Bone marrow (tissue), 2 donors: ENCODE measurements around the gene FBP1.

Experiments
- DNase-seq, 2 donors: peaks; one replicate each; lab custom pipeline; 2025; lab: John Stamatoyannopoulos, UW

FBP1 gene

DNA sequence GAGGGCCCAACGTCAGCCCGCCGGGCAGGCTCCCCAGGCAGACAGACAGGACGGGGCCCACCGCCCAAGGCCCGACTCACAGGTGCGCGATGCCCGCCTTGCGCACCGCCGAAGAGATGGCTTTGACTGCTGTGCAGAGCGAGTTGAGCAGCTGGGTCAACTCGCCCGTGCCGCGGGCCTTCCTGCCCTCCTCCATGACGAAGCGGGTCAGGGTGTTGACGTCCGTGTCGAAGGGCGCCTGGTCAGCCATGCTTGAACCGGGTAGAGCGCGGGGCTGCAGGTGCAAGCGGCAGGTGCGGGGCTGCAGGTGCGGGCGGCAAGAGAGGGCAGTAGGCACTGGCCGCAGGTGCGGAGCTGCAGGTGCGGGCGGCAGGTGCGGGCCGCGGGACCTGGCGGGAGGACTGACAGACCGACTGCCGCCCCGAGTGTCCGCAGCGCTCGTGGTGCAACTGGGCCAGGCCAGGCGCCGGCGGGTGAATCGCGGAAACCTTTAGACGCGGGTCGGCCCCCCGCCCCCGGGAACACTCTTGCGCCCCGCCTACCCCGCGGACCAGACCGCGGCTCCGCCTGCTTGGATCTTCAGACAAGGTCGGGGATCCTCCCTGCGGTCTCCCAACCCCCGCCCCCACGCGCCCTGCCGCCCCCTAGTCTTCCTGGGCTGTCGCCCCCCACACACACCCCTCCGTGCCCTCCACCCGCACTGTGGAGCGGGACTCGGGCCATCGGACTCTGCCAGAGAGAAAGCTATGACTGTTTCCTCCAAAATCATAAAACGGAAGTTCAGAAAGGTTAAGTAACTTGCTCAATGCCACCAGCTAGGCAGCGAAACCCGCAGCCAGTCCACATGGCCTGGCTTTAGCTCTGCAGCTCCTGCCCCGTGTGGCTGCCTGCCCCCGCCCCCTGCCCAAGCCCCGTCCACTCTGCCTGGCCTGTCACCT is at the start of gene FBP1:
TSS of gene FBP1 (minus strand) at position 458 of the 938 bp plus-strand sequence. CDS start at position 250, 208 bp downstream.
- peak in 1 of 2 donors; percentile 59 for DNase-seq

DNA sequence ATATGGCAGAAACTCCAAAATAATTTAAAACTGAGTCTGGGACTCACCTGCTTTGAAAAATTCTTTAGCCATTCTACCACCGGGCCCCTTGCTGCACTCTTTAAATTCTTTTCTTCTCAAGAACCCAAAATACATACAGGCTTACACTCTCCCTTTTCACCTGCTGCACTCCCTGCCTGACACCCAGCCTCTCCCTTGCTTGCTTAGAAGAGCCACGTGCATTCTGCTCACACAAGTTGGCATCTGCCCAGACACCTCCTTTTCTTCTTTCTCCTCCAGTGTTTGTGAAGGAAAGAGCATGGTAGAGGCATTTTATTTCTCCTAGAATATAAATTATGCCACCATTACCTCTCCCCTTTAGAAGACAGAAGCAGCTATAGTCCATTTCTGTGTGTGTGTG is 48.1 kb upstream of the FBP1 start:
- DNase-seq, result no peak

DNA sequence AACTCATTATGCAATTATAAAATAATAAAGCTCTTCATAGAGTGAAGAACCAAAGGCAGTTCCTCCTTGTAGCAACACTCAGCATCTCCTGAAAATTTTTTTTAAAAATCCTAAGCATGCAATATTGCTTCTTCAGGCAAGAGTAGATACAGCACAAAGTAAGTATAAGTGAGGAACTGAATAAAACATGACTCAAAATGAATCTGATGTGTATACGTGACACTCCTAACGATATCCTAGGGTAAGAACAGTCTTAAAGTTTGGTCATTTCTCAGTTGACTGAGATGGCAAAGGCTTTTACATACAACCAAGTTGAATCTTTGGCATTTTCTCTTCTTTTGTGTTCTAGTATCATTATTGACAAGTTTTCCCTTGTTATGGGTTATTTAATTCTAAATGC is 46.0 kb upstream of the FBP1 start:
- DNase-seq, result no peak

DNA sequence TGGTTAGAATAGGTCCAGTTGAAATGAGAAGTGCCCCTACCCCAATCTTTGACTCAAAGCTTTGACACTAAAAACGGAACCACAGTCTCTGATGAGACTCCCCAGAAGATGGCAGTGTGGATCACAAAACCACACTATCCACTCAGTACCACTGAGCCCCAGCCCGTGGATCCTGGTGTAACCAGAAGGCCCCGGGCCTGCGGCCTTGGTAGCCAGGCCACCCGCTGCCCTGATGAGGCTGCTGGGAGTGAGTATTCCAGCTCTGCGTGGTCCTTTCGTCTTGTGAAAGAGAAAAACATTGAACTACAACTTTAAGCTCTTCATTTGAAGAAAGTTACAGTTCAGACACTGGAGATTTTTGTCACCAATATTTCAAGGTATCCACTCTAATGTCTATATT is 42.2 kb upstream of the FBP1 start:
- DNase-seq, result no peak

DNA sequence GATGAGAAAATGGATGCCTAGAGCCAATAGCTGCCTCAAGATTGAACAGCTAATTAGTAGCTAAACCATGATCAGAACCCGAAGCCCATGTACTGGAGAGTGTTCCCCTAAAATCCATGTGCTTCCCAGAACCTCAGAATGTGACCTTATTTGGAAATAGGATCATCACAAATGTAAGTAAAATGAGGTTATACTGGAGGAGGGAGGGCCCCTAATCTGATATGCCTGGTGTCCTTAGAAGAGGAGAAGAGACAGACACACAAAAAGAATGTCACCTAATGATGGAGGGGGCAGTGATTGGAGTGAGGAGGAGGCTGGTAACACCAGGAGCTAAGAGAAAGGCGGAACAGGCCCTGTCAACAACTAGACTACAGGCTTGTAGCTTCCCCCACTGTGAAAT is 41.3 kb upstream of the FBP1 start:
- DNase-seq, result no peak

DNA sequence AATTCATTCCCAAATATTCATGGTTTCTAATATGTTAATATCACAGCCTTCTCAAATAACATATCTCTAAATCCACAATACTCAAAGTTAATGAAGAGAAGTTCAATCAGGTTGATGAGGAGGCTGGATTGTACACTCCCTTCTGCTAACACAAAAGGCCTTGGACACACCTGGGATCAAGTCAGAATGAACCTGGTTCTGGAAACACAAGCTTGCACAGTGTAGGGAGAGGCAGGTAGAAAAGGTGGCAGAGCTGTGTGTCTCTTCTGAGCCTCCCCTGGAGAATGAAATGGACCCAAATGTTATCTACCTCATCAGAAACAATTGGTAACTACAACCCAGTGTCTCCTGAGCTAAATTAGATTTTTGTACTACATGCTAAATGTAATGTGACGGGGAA is 40.7 kb upstream of the FBP1 start:
- no peak for DNase-seq

DNA sequence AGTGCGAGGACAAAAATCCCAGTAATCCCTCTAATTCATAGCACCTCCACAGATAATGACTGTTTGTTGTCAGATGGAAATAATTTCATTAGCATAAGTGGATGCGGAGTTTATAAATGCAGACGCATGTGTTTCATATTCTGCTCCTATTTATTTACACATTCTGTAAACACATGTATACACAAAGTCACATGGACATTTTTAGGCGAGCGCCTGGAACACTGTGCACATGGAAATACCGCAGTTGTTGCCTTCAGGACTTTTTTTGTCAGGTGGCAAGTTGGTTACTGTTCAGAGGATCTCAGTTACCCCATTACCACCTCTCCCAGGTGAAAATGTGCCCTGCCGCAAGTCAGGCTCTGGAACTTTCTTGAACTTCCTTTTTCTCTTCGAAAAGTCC is 40.3 kb upstream of the FBP1 start:
- no peak for DNase-seq

DNA sequence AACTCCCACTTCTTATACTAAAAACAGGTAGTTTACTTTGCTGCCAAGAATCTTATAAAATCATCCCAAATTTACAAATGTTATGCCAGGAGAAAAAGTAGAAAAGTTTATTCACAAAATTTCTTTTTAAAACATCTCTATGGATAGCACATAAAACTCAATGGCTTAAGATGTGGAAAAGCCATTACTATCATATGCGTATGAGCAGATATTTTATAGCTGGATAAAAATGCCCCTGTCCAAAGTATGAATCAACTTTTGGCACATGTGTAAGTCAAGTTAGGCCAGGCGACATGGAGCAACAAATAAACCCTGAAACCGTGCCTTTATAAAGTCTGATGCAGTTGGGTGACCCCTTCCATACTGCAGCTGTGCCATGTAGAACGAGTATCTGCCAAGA is 38.6 kb upstream of the FBP1 start:
- DNase-seq, result no peak

DNA sequence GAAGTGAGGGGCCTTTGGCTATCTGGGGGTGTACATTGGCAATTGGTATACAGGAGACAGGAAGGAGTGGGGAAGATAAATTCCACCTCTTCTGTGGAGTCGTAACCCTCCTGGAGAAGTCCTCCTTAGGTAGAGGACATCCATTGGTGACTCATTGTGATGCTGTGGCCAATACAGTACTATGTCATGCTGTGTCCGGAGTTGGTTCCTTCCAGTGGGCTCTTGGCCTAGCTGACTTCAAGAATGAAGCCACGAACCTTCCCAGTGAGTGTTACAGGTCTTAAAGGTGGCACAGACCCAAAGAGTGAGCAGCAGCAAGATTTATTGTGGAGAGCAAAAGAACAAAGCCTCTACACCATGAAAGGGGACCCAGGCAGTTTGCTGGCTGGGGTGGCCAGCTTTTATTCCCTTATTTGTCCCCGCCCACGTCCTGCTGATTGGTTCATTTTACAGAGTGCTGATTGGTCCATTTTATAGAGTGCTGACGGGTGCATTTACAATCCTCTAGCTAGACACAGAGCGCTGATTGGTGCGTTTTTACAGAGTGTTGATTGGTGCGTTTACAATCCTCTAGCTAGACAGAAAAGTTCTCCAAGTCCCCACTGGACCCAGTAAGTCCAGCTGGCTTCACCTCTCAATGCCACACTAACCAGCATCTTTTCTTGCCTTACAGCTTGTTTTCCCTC is 37.3 kb upstream of the FBP1 start:
- no peak for DNase-seq

DNA sequence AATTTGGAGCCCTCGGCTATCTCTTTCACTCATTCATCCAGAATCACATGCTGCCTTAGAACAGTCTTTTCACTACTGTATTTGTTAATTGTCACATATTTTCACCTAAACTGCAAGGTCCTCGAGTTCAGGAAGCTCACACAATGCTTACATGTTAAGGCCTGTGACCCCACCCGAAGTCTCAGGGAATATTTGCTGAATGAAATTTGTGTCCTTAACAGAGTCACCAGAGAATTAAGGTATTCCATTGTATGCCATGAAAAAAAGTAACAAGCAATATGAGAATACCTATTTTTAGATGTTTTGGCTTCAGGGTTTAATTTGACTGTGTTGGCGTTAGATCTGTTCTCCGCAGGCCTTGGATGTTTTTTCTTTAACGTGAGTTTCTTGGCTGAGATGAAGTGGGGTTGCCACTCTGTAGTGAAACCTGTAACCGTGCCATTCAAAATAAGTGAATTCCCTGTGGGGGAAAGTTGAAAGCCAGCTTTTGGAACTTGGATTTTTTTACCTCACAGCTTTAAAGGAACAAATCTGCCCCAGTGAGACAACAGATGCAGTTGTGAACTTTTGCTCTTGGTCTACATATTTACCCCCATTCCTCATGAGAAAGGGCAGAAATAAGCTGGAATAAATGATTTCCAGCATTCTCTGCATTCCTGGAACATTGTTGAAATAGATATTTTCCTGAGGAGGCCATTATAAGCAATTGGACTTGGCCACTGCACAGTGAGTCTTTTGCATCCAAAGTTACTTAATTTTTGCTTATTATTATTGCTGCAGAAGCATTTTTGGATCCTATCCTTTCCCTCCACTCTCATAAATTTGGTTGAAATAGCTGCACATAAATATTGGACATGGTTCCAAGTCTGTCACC is 35.9 kb upstream of the FBP1 start:
- DNase-seq, result no peak

DNA sequence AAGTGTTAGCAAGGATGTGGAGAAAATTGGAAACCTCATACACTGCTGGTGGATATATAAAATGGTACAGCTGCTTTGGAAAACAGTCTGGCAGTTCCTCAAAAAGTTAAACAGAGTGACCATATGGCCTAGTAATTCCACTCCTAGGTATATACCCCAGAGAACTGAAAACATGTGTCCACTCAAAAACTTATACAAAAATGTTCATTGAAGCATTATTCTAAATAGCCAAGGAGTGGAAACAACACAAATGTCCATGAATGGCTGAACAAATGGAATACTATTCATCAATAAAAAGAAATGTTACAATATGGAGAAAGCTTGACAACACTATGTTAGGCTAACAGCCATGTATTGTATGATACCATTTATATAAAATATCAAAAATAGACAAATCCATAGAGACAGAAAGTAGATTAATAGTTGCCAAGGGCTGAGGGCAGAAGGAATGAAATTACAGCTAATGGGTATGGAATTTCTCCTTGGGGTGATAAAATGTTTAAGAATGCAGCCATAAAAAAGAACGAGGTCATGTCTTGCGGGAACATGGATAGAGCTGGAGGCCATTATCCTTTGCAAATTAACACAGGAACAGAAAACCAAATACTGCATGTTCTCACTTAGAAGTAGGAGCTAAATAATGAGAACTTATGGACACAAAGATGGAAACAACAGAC is 33.6 kb upstream of the FBP1 start:
- DNase-seq, result no peak

DNA sequence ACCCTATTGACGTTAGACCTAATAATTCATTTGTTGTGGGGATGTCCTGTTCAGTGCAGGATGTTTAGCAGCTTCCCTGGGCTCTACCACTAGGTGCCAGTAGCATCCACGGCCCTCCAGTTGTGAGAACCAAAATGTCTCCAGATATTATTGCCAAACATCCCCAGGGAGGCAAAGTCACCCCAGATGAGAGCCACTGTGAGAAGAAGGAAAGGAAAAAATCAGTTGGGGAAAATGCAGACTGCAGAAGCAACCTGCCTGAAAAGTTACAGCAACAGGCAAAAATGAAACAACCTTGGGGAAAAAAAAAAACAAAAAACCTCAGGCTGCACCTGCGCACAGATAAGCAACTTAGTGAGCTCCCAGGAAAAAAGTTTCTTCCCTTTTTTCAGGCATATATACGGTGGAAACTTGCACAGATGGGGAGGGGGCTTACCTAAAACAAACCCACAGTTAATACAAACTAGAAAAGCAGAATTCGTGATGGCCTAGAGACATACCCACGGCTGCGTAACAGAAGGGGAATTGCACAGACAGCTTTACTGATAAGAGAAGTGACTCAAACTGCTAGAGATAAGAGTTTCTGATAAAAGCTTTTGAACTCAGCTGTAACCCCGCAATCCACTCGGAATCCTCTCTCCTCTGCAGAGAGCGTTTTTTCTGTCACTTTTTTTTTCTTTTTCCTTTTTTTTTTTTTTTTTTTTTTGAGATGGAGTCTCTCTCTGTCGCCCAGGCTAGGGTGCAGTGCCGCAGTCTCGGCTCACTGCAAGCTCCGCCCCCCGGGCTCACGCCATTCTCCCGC is 29.8 kb upstream of the FBP1 start:
- no peak for DNase-seq

DNA sequence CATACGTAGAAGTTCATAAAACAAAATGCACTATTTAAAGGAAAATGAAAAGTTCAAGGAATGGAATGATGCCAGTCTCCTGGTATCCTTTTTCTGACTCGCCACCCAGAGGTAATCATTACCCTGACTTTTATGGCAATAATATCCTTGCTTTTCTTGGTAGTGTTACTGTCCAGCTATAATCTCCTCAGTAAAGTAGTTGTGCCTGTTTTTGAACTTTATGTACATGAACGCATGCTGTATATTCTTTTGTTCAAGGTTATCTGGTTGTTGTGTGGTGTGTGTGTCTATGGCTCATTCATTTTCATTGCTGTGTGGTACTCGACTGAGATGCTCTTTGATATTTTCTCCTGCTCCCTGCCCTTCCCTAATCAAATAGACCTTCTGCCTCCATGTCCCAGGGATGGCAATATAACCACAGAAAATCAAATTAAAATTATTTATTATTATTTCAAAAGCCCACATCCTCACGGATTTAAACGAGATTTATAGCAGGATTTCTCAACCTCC is 29.2 kb upstream of the FBP1 start:
- DNase-seq, result no peak

DNA sequence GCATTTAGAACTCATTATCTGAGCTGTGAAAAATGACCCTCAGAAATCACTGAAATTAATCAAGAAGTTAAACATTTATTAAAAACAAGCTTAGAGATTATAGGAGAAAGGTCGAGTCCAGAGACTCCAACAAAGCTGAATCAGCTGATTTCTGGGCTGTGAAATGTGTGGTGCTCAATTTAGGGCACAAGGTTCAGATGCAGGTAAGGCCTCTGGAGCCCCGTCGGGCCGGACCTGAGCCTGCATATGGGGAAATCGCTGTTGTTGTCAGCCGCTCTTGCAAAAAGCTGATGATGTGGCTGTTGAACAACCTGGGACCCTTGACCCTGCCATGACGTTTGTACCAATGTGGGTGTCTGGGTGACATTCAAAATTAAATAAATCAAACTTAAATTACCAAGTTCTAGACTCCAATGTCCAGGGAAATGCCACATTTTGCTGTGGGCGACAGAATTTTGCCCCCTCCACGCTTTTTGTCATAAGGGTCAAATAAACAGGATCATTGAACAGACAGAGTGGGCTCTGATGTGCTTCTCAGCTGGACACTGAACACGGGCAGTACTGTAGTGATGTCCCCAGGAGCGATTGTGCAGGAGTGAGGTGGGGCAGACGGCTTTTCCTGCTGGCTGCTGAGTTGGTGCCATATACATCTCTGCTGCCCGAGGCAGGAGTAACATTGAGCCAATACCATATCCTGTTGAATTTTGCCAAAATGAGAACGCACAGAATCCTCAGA is 27.2 kb upstream of the FBP1 start:
- DNase-seq, result no peak

DNA sequence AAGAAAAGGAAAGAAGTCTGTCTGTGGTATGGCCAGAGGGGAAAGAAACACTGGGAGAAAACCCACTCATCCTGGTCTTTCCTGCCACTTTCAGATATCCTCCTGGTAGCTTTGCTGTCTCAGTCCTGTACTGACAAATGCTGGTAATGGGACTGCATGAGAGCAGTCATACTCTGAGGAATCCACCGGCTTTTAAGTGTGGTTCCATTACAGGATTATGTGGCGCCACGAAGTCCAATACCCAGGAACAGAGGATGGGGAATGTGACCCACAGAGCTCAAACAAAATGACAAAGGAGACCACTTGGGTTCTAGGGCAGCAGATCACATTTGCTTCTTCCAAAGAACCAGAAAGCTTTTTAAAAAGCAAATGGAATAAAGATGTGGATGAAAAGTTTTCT is 26.3 kb upstream of the FBP1 start:
- DNase-seq, result no peak

DNA sequence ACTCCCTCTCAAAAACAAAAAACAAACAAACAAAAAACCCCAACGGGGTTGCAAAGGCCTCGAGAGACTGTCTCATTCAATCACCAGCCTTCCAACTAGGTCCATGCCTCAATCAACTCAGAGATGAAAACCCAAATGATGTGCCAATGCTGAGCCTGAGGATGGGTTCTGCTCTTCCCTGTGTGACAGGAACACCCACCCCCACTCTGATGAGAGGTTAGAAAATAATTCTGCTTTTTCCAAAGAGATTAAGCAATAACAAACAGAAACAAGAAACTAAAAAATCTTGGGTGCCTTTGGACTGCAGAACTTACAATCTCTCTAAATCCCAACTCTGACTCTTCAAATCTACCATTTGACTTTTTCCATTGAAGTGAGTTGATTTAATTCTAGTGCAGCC is 25.5 kb upstream of the FBP1 start:
- no peak for DNase-seq

DNA sequence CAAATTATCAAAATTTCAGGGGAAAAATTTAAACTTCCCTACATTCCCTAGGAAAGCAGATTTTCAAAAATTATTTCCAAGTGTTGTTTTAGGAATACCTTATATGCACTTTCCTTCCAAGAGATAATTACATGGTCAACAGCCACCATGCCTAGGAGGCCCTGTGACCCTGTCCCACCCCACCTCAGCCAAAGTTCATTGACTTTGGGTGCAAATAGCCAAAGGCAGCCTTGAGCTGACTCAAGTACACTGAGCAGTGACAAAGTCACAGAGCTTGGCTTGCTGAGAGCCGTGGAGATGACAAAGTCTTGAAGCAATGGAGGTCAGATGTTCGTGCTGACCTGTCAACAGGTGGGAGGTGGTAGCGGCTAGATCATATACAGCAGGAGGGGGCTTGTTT is 24.3 kb upstream of the FBP1 start:
- no peak for DNase-seq

DNA sequence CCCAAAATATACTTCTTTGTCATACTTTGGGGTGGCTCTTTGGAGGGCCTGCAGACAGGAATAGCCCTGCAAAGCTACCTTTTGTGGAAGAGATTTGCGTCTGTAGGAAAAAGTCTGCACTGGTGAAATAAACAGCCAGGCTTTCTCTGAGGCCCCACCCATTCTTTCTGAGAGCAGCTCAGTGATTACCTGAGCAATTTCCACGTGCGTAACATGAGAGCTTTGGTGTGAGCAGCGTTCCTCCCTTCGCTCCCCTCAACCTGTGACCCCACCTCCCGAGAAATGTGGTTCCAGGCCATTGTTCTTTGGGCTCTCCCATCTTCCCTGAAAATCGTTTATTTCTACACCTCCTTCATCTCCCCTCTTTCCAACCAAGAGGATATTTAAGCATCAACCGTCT is 23.8 kb upstream of the FBP1 start:
- no peak for DNase-seq

DNA sequence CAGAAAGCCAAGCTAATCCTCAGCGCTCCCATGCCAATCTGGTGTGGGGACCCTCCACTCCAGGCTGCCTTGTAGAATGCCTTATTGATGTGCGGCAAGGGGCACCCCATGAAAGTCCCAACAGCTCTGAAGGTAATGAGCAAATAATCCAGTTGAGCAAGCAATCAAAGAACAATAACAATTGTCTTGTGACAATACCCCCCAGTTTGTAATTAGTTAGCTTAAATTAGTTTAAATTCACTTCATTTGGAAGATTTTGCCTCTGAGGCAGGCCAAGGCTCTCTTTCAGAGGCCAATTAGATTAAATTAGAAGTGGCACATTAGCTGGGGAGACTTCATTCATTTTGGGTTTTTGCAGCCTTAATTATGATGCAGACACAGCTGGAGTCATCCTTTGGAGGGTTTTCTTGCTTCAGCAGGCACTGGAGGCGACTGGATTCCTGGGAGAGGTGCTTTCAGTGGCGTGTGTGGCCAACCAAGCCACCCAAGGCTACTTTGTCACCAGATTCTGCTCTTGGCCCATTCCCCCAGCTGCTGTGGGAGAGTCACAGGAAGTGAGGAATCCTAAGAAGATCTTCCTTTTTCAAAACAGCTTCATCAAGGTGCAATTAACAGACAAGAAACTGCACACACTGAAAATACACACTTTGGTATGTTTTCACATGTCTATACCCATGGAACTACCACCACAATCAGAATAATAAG is 17.9 kb upstream of the FBP1 start:
- no peak for DNase-seq
